GM12878 (cell line): ENCODE data around the gene CD40LG.

Experiments
- CTCF ChIP-seq, 3 experiments: IDR thresholded peaks in 2 of 3; conservative IDR thresholded peaks in 1 of 3; 2 replicates each; pipeline ENCODE4 v1.5.1; 2011; ENCODE audit warnings: low read depth in 3 of 3, low read length in 3 of 3, mild to moderate bottlenecking in 3 of 3, control low read depth in 2 of 3, moderate library complexity in 2 of 3, inconsistent platforms in 1 of 3, mixed read lengths in 1 of 3; ENCODE audit not compliant: control insufficient read depth in 2 of 3, insufficient read depth in 1 of 3; ENCODE audit errors: extremely low read depth in 1 of 3
- SIN3A ChIP-seq: IDR thresholded peaks from 2 replicates; pipeline ENCODE4 v1.6.1; 2012; ENCODE audit warnings: low read depth, low read length, improper control_type of control experiment
- TCF12 ChIP-seq: IDR thresholded peaks from 2 replicates; pipeline ENCODE4 v1.6.1; 2011; ENCODE audit warnings: low read depth, mild to moderate bottlenecking, low read length
- ZNF217 ChIP-seq: fragments of 450-650 bp; IDR thresholded peaks from 2 replicates; pipeline ENCODE4 v1.6.1; 2017; ENCODE audit warnings: antibody characterized with exemption, mild to moderate bottlenecking

GRCh38 chrX:136689436-136689835, 41.5 kb downstream of the CD40LG start:
- TF ChIP-seq SIN3A (no peak), TCF12 (no peak), ZNF217 (no peak), CTCF (IDR thresholded peaks at IDR 0.05 in 2 of 3, conservative IDR thresholded peaks at IDR 0.05 in 1 of 3; ENCODE audit: control insufficient read depth in 2 of 3, extremely low read depth in 1 of 3, insufficient read depth in 1 of 3, low read depth in 3 of 3, low read length in 3 of 3) (no peak)
